Fibroblast of the aortic adventitia (primary cell): Measurements from ENCODE around the gene ZDHHC3. TPM values are rescaled to one million over a fixed set of nuclear protein-coding genes. Genes with fewer than 3 reads are reported as not detected.

Experiments
- DNase-seq: peaks from one replicate; pipeline ENCODE4 v3.0.0-alpha.2; 2010; ENCODE audit warnings: low read depth
- H3K4me3 ChIP-seq: 2 replicates; pipeline ENCODE4 v1.5.1; 2011; ENCODE audit warnings: low read depth, mild to moderate bottlenecking, control low read depth, low read length, moderate library complexity
- CTCF ChIP-seq: IDR thresholded peaks from 2 replicates; pipeline ENCODE4 v1.5.1; 2011; ENCODE audit warnings: mild to moderate bottlenecking, low read length, control low read depth, inconsistent platforms; ENCODE audit not compliant: insufficient read depth
- total RNA-seq: library from RNA; depleted of rRNA; stranded (reverse); fragments of >200 nt; gene quantifications from 2 replicates; pipeline ENCODE4 v1.2.3, GENCODE V29; 2012; ENCODE audit warnings: low replicate concordance

ZDHHC3 gene
- total RNA-seq, 1 donor, result 60.2 TPM

- H3K4me3 ChIP-seq, result no peak overlapping the region
- TF ChIP-seq CTCF, result no peak
- DNase-seq, result no peak
These were observed 44.2 kb downstream of the ZDHHC3 start for GRCh38 chr3:44931791-44932190.

- DNase-seq, result no peak
- no peak for TF ChIP-seq CTCF
These were observed 45.1 kb downstream of the ZDHHC3 start for GRCh38 chr3:44930911-44931310.

GRCh38 chr3:44929782-44930181 lies 46.2 kb downstream of the ZDHHC3 start:
- TF ChIP-seq CTCF, result no peak
- no peak overlapping the region for H3K4me3 ChIP-seq
- no peak for DNase-seq

More at GRCh38 chr3:44930911-44931310, 45.1 kb downstream of the ZDHHC3 start:
- no peak overlapping the region for H3K4me3 ChIP-seq

GRCh38 chr3:44927371-44927770 lies 48.6 kb downstream of the ZDHHC3 start:
- no peak for TF ChIP-seq CTCF
- no peak for DNase-seq

GRCh38 chr3:44926921-44927320 lies 49.1 kb downstream of the ZDHHC3 start:
- H3K4me3 ChIP-seq, result no peak overlapping the region
- no peak for DNase-seq
- no peak for TF ChIP-seq CTCF

More at GRCh38 chr3:44927371-44927770, 48.6 kb downstream of the ZDHHC3 start:
- H3K4me3 ChIP-seq, result no peak overlapping the region

GRCh38 chr3:44926172-44926571 lies 49.8 kb downstream of the ZDHHC3 start:
- DNase-seq, result no peak
- TF ChIP-seq CTCF, result no peak

GRCh38 chr3:44924457-44925084 lies 51.4 kb downstream of the ZDHHC3 start:
- no peak for DNase-seq
- no peak for TF ChIP-seq CTCF
- no peak overlapping the region for H3K4me3 ChIP-seq

More at GRCh38 chr3:44926172-44926571, 49.8 kb downstream of the ZDHHC3 start:
- no peak overlapping the region for H3K4me3 ChIP-seq
